HG03045 (cell line): Measurements from ENCODE around the gene SOAT2.
A peak's percentile ranks its signal among the peaks of the same experiment; 100 is the strongest.
"Not testable (repeated sequence)": the region's sequence is repeated elsewhere in the genome, so short reads cannot be mapped to it uniquely, and the experiment has no call there.

Source experiments
- ATAC-seq: cut with Tn5 transposase; IDR thresholded peaks from one replicate; pipeline ENCODE4 v1.9.1; 2021; ENCODE audit warnings: mild to moderate bottlenecking, moderate library complexity; ENCODE audit not compliant: unreplicated experiment

SOAT2 gene

GRCh38 chr12:53131844-53132243, 28.6 kb downstream of the SOAT2 start:
- ATAC-seq: no peak

DNA sequence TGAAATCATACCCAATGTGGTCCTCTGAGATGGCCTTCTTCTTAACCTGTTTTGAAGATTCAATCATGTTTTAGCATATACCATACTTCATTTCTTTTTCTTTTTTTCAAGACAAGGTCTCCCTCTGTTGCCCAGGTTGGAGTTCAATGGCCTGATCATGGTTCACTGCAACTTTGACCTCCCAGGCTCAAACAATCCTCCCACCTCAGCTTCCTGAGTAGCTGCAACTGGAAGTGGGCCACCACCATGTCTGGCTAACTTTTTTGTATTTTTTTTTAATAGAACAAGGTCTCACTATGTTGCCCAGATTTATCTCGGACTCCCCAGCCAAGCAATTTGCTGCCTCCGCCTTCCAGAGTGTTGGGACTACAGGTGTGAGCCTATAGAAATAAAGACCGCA, 30.4 kb downstream of the SOAT2 start:
- ATAC-seq: no peak

DNA sequence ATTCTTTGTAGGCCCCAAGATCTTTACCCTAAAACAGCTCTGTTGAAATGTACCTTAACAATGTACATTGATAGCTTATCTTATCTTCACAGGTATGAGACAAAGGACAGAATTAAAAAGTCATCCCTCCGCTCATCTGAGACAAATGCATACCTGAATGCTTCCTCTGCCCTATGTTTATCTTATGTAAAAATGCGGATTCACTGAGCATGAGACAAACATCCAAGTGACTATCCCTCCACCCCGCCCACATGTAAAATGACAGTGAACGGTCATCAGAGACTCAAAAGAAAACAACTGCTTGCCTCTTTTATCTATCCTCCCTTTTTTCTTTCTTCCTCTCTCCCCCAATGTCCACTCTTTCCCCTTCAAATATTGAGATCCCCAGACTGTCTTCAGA, 40.1 kb downstream of the SOAT2 start:
- ATAC-seq: no peak

- no peak for ATAC-seq
Measured at GRCh38 chr12:53145383-53146260, 42.3 kb downstream of the SOAT2 start.

GRCh38 chr12:53147181-53147580, 43.9 kb downstream of the SOAT2 start:
- ATAC-seq: no peak

GRCh38 chr12:53147653-53148052, 44.4 kb downstream of the SOAT2 start:
- ATAC-seq: no peak

DNA sequence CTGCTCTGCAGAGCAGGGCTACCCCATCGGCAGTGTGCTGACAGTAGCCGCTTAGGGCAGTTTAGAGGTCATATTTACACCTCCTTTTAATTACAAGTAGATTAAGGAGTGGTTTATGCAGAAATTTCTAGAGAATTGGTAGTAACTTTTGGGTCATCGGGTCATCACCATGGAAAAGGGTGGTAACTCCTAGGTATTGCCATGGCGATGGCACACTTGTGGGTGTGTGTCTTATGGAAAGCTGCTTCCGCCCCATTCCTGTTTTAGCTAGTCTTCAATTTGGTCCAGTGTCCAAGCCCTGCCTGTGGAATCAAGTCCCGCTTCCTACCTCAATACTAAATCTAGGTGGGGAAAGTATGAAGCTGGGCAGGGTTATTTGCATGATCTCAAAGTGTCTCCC, 47.8 kb downstream of the SOAT2 start:
- no peak for ATAC-seq

- no peak for ATAC-seq
Measured at GRCh38 chr12:53152390-53152789, 49.1 kb downstream of the SOAT2 start.

DNA sequence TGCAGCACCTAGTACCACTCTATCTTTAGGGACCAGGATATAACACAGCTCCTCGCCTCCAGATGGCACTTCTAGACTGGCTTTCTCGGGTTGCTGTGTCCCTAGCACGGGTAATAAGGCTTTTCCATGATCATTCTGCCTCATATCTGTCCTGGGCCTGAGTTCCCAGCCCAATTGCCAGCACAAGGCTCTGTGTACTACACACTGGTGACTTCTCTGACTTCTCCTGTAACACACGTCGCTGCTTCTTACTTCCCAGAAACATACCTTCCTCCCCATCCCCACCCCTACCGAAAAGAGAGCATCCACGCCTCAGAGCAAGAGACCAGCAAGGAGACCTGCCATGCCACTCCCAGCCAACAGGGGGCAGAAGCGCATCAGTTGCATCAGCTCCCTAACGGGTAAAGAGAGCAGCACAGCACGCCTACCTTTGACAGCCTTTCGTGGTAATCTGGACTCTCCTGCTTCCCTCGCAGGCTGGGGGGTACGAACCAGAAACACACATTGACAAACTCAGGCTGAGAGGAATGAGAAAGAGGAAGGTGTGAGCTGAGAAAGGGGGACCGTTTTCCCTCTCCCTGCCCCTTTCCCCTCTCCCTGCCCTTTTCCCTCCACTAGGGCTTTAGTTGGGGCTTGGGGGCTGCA, 56.0 kb downstream of the SOAT2 start:
- ATAC-seq: peak; percentile 61

GRCh38 chr12:53160000-53160399, 56.7 kb downstream of the SOAT2 start:
- ATAC-seq: no peak

DNA sequence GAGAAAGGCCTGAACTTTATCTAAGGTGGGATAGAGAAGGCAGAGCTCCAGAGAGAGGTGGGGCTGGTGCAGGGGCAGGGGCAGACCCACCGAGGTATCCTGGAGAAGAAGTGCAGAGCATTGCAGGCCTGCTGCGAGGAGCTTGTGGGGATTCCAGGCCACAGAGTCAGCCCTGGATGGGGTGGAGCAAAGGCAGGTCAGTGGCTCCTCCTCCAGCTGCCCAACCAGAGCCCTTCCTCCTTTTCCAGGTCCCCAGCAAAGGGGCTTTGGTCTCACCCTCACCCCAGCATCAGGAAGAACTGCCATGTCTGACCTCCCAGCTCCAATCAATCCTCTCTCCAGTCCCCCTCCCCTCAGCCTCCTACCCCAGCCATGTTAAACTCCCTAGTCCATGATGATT, 57.4 kb downstream of the SOAT2 start:
- ATAC-seq: no peak

DNA sequence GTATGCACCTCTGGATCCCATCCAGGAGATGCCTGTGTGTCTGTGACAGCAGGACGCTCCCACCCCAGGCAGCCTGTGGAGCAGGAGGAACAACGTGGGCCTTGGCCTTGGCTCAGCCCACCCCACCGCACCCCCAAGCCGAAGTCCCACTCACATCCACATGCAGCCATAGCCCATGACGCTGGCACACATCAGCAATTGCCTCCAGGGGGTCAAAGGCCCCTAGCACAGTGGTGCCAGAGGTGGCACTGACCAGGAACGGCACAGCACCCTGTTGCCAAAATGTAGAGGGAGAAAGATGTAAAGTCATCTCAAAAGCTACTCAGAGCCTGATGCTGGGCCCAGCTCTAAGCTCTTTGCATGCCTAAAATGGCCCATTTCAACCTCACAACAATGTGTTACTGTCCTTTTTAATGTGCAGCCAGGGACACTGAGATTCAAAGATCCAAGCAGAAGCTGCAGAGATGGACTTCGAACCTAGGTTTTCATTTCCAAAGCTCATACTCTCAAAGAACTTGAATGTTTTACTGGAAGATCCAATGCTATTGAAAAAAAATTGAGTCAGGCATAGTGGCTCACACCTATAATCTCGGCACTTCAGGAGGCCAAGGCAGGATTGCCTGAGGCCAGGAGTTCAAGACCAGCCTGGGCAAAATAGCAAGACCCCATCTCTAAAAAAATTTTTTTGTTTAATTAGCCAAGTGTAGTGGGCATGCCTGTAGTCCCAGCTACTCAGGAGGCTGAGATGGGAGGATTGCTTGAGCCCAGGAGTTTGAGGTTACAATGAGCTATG, 58.0 kb downstream of the SOAT2 start:
- no peak for ATAC-seq

DNA sequence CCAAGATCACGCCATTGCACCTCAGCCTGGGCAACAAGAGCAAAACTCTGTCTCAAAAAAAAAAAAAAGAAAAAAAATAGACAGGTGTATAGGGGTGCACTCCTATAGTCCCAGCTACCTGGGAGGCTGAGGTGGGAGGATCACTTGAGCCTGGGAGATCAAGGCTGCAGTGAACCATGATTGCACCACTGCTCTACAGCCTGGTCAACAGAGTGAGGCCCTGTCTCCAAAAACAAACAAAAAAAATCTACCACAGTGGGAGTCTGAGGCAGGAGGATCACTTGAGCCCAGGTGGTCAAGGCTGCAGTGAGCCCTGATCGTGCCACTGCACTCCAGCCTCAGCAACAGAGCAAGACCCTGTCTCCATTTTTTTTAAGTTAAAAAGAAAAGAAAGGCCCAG, 59.7 kb downstream of the SOAT2 start:
- not testable (repeated sequence) for ATAC-seq

DNA sequence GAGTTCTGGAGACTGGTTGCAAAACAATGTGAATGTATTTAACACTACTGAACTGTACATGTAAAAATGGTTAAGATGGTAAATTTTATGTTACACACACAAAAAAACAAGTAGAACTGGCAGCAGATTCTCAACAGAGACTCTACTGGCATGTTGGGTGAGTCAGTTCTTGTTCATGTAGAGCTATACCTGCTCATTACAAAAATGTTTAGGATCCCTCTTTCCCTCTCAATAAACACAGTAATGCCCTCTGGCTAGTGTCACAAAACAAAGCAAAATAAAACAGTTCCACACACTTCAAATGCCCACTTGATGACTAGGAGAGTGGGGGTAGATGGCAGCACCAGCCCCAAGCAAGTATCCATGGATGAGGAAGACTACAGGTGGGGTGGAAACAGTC, 63.6 kb downstream of the SOAT2 start:
- no peak for ATAC-seq

DNA sequence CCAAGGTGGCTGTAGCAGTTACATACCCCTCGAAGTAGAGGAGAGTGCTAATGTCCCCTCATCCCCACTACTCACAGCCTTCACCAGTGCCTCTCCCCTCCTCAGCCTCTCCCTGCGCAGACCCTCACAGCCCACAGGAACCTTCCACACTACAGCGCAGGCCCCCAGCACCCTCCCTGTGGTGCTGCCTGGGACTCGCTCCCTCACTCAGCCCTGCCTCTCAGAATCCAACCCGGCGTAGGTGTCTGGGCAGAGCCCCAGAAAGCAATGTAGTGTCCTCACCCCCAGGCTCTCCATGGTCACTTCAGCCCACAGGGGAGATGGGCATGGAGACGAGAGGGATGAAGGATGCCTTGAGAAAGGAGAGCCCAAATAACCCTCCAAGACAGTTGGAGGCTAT, 66.4 kb downstream of the SOAT2 start:
- ATAC-seq: no peak

DNA sequence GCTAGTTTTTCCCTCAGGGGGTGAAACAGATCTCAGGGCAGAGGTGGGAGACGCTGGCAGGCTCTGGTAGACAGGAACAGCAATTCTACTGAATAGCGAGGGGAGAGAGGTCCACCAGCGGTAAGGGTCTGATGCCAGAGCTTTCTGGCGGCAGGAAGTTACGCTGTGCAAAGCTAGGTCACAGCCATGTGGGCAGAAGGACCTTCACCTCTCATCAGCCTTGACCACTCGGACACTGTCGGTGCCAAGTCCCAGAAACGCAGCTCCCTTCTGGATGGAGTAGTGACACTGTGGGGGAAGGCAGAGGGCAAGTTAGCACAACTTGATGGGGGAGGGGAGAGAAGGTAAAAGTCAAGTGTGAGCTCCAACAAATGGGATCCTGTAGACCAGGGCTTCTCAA, 66.9 kb downstream of the SOAT2 start:
- ATAC-seq: no peak

GRCh38 chr12:53170876-53171724, 67.8 kb downstream of the SOAT2 start:
- no peak for ATAC-seq

DNA sequence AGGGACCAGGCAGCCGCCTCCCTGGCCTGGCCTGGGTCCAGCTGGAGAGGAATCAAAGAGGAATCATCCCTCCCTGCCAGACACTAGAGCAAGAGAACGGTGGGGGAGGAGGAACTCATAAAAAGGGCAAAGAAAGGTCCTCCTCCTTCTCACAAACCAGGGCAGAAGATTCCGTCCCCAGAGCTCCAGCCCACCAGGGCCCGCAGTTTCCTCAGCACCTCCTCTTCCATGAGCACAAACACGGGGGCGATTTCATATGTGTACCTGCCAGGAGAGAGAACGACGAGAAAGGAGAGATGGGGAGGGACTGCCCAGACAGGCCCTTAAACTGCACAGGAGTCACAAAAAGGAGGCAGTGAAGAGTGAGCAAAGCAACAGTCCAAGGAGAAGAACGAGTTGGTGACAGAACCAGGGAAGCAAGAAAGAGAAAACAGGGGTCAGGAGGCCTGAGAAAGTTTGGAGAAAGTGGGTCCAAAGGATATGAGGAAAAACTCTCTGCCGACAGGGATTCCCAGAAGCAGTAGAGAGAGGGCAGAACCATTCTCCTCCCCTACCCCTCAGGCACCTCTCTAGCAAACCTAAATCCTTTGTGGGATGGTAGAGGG, 68.5 kb downstream of the SOAT2 start:
- no peak for ATAC-seq

GRCh38 chr12:53172352-53172751, 69.1 kb downstream of the SOAT2 start:
- ATAC-seq: no peak

DNA sequence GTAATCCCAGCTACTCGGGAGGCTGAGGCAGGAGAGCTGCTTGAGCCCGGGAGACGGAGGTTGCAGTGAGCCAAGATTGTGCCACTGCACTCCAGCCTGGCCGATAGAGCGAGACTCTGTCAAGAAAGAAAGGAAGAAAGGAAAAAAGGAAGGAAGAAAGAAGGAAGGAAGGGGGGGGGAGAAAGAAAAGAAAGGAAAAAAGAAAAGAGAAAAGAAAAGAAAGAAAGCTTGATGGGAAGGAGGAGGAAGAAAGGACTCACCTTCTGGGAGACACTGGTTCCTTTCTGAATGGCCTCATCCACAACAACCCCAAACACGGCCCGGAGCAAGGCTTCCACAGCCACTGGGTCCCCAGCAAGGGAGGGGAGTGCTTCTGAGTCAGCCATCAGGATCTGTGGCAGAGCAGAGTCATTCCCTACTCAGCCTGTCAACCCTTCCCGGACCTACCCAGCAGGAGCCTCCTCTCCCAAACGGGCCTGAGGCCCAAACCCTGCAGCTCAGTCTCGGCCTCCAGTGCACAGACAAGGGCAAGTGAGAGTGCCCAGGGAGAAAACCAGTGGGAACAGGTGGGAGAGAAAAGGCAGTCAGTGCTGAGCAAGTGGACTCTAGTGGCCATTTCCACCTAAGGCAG, 69.9 kb downstream of the SOAT2 start:
- no peak for ATAC-seq
